ENCODE data around the gene F3. TPM values are rescaled to one million over a fixed set of nuclear protein-coding genes. Genes with fewer than 3 reads are reported as not detected.

The F3 gene
- total RNA-seq, 1 donor from 2014 or later, result 6.4 TPM

DNA sequence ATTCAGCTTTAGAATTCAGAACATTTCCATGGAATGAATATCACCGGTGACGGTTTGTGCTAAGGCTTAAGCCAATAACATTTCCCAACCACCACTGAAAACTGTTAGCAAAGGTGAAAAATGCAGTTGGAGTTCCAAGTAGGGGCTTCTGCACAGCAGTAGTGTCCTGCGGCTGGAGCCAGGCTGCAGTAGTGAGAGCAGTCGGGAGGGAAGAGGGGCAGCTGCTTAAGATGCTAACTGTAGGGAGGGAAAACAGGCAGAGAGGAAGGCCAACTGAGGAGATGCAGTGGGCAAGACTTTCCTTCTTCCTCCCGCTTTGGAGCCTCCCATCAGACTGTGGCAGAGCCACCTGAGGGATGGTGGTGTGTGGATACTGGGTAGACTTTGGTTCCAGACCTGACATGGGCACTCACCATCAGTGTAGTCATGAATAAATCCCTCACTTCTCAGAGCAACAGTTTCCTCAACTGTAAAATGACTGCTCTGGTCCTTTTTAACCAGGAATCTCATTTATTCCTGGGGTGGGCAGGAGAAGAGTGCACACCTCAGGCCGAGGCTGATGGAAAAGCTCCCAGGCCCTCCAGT lies 3.2 kb downstream of the F3 start:
- Mint-ChIP-seq H3K27ac (no peak overlapping the region), H3K36me3 (peaks cover 23% of the 10 kb centered on the region), H3K27me3 (ENCODE audit: insufficient read depth, low read depth) (peaks cover 7% of the 10 kb centered on the region), H3K4me3 (no peak overlapping the region), H3K4me1 (peaks cover 39% of the 10 kb centered on the region), H3K9me3 (no peaks in the 10 kb centered on the region)
- TF ChIP-seq EZH2phosphoT487 (IDR thresholded peaks at IDR 0.05) (no peak), EZH2 (IDR thresholded peaks at IDR 0.05) (no peak)
- TF ChIP-seq, protein P1, sequence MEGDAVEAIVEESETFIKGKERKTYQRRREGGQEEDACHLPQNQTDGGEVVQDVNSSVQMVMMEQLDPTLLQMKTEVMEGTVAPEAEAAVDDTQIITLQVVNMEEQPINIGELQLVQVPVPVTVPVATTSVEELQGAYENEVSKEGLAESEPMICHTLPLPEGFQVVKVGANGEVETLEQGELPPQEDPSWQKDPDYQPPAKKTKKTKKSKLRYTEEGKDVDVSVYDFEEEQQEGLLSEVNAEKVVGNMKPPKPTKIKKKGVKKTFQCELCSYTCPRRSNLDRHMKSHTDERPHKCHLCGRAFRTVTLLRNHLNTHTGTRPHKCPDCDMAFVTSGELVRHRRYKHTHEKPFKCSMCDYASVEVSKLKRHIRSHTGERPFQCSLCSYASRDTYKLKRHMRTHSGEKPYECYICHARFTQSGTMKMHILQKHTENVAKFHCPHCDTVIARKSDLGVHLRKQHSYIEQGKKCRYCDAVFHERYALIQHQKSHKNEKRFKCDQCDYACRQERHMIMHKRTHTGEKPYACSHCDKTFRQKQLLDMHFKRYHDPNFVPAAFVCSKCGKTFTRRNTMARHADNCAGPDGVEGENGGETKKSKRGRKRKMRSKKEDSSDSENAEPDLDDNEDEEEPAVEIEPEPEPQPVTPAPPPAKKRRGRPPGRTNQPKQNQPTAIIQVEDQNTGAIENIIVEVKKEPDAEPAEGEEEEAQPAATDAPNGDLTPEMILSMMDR (IDR thresholded peaks at IDR 0.05), result no peak
- H3K79me2 ChIP-seq (ENCODE audit: low read depth), result no peaks in the 10 kb centered on the region
- peak; percentile 52 for DNase-seq (ENCODE audit: low spot score)
- H3K27ac ChIP-seq, result no peak overlapping the region
- peaks cover 45% of the 10 kb centered on the region for H3K27me3 ChIP-seq
- H4K20me1 ChIP-seq (ENCODE audit: low read depth), result no peaks in the 10 kb centered on the region
- no peak overlapping the region for H2AFZ ChIP-seq (replicated peaks)
- no peaks in the 10 kb centered on the region for H3K4me1 ChIP-seq
- no peaks in the 10 kb centered on the region for H3K9me3 ChIP-seq (ENCODE audit: low read depth)
- H3F3A ChIP-seq (ENCODE audit: low read depth), result peaks cover 14% of the 10 kb centered on the region
- no peak overlapping the region for H3K4me3 ChIP-seq
- H3K9ac ChIP-seq, result no peak overlapping the region
- H3K4me2 ChIP-seq, result no peak overlapping the region
- no peaks in the 10 kb centered on the region for H3K36me3 ChIP-seq

DNA sequence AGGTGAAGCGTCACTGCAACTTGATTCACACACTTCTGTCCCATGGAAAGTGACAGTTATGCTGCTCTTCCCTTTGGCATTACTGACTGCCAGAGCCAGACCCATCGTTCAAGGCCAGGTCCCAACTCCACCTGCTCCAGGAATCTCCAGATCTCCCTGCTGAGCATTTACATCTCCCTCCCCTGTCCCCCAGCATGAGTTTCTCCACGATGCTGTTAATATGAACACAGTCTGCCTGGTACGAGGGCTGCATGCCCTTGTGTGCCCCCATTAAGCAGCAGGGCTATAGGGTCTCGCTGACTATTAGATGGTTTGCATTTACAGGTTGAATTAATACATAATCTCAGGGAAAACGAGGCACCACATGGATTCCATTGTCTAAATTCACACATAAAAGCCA lies 4.3 kb downstream of the F3 start:
- Mint-ChIP-seq H3K4me3 (no peak overlapping the region), H3K27ac (no peak overlapping the region), H3K4me1 (peaks cover 32% of the 10 kb centered on the region), H3K9me3 (no peaks in the 10 kb centered on the region), H3K27me3 (ENCODE audit: insufficient read depth, low read depth) (peaks cover 7% of the 10 kb centered on the region), H3K36me3 (peaks cover 32% of the 10 kb centered on the region)
- Histone ChIP-seq H3K9ac (no peak overlapping the region), H3F3A (ENCODE audit: low read depth) (peaks cover 10% of the 10 kb centered on the region), H3K79me2 (ENCODE audit: low read depth) (no peaks in the 10 kb centered on the region), H3K36me3 (no peaks in the 10 kb centered on the region), H3K4me3 (no peak overlapping the region), H3K9me3 (ENCODE audit: low read depth) (no peaks in the 10 kb centered on the region), H3K27ac (no peak overlapping the region), H3K27me3 (peaks cover 34% of the 10 kb centered on the region), H3K4me1 (no peaks in the 10 kb centered on the region), H3K4me2 (no peak overlapping the region), H2AFZ (replicated peaks) (no peak overlapping the region), H4K20me1 (ENCODE audit: low read depth) (no peaks in the 10 kb centered on the region)
- no peak for TF ChIP-seq EZH2 (IDR thresholded peaks at IDR 0.05)
- no peak for TF ChIP-seq EZH2phosphoT487 (IDR thresholded peaks at IDR 0.05)
- TF ChIP-seq, protein P1 (IDR thresholded peaks at IDR 0.05), result no peak
- DNase-seq (ENCODE audit: low spot score), result no peak

DNA sequence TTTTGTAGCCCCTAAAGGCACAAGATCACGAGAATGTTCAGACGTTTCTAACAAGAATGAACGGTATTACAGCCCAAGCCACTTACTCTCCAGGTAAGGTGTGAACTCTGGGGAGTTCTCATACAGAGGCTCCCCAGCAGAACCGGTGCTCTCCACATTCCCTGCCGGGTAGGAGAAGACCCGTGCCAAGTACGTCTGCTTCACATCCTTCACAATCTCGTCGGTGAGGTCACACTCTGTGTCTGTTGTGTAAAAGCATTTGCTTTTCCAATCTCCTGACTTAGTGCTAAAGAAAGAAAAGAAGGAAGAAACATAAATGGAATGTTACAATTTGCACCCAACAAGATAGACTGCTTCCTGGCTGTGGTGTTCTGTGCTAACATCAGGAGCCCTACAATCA lies 5.7 kb downstream of the F3 start:
- no peaks in the 10 kb centered on the region for H3K4me1 ChIP-seq
- H3K9ac ChIP-seq, result no peak overlapping the region
- Mint-ChIP-seq H3K4me1 (peaks cover 27% of the 10 kb centered on the region), H3K36me3 (peaks cover 37% of the 10 kb centered on the region), H3K27ac (no peak overlapping the region), H3K9me3 (no peaks in the 10 kb centered on the region), H3K4me3 (no peak overlapping the region), H3K27me3 (ENCODE audit: insufficient read depth, low read depth) (peaks cover 7% of the 10 kb centered on the region)
- H3F3A ChIP-seq (ENCODE audit: low read depth), result peaks cover 5% of the 10 kb centered on the region
- TF ChIP-seq, protein P1 (IDR thresholded peaks at IDR 0.05), result no peak
- TF ChIP-seq EZH2 (IDR thresholded peaks at IDR 0.05) (no peak), EZH2phosphoT487 (IDR thresholded peaks at IDR 0.05) (no peak)
- H3K27me3 ChIP-seq, result peaks cover 20% of the 10 kb centered on the region
- H4K20me1 ChIP-seq (ENCODE audit: low read depth), result no peaks in the 10 kb centered on the region
- H2AFZ ChIP-seq (replicated peaks), result no peak overlapping the region
- H3K27ac ChIP-seq, result no peak overlapping the region
- no peaks in the 10 kb centered on the region for H3K9me3 ChIP-seq (ENCODE audit: low read depth)
- H3K36me3 ChIP-seq, result no peaks in the 10 kb centered on the region
- no peak overlapping the region for H3K4me2 ChIP-seq
- H3K79me2 ChIP-seq (ENCODE audit: low read depth), result no peaks in the 10 kb centered on the region
- no peak for DNase-seq (ENCODE audit: low spot score)
- H3K4me3 ChIP-seq, result no peak overlapping the region

Measured in neural progenitor cell (in vitro differentiated cells).